Keratinocyte (primary cell): ENCODE results near the gene TACR1. TPM values are rescaled to one million over a fixed set of nuclear protein-coding genes. Genes with fewer than 3 reads are reported as not detected.
A peak's percentile ranks its signal among the peaks of the same experiment; 100 is the strongest.

Experiments used
- DNase-seq: peaks from one replicate; pipeline ENCODE4 v3.0.0-alpha.2; 2011; ENCODE audit warnings: low read depth, missing footprints, low spot score
- FAIRE-seq: peaks from 2 replicates; lab custom pipeline; 2011; peaks lifted over from hg19 to GRCh38; lab: Jason Lieb, UNC
- H2AFZ ChIP-seq: 2 replicates; pipeline ENCODE4 v1.6.0; 2012; ENCODE audit warnings: low read length, control low read depth, inconsistent platforms; ENCODE audit not compliant: control insufficient read depth
- H3K27ac ChIP-seq: 2 replicates; pipeline ENCODE4 v1.5.1; 2011; ENCODE audit warnings: low read length; ENCODE audit not compliant: control insufficient read depth, insufficient read depth
- H3K27me3 ChIP-seq: 3 replicates; pipeline ENCODE4 v1.6.0; 2011; ENCODE audit warnings: low read length; ENCODE audit not compliant: control insufficient read depth, insufficient read depth; ENCODE audit errors: extremely low read depth
- H3K36me3 ChIP-seq, 2 experiments: 2 replicates in 1 of 2; 3 replicates in 1 of 2; pipeline ENCODE4 v1.5.1; 2011; ENCODE audit warnings: low read length in 2 of 2, mild to moderate bottlenecking in 1 of 2; ENCODE audit not compliant: control insufficient read depth in 2 of 2, insufficient read depth in 2 of 2; ENCODE audit errors: extremely low read depth in 1 of 2
- H3K4me1 ChIP-seq: 3 replicates; pipeline ENCODE4 v1.5.1; 2011; ENCODE audit warnings: low read length; ENCODE audit not compliant: control insufficient read depth, insufficient read depth; ENCODE audit errors: extremely low read depth
- H3K4me2 ChIP-seq: 3 replicates; pipeline ENCODE4 v1.6.0; 2011; ENCODE audit warnings: low read depth, low read length; ENCODE audit not compliant: control insufficient read depth, insufficient read depth; ENCODE audit errors: extremely low read depth
- H3K4me3 ChIP-seq, 3 experiments: fragments of 200-600 bp in 1 of 3; sonication (generic) in 1 of 3; 2 replicates in 2 of 3; 3 replicates in 1 of 3; pipeline ENCODE4 v1.5.1; 2011 to 2016; ENCODE audit warnings: low read length in 3 of 3, mild to moderate bottlenecking in 3 of 3, control low read depth in 2 of 3, inconsistent platforms in 1 of 3, low read depth in 1 of 3, mixed read lengths in 1 of 3, mixed run types in 1 of 3, moderate library complexity in 1 of 3; ENCODE audit not compliant: control insufficient read depth in 2 of 3, insufficient read depth in 2 of 3; ENCODE audit errors: extremely low read depth in 1 of 3
- H3K79me2 ChIP-seq: 2 replicates; pipeline ENCODE4 v1.6.0; 2012; ENCODE audit warnings: low read length; ENCODE audit not compliant: control insufficient read depth, insufficient read depth
- H3K9ac ChIP-seq: 3 replicates; pipeline ENCODE4 v1.6.0; 2011; ENCODE audit warnings: low read length; ENCODE audit not compliant: control insufficient read depth, insufficient read depth; ENCODE audit errors: extremely low read depth
- H3K9me1 ChIP-seq: 3 replicates; pipeline ENCODE4 v1.6.0; 2011; ENCODE audit warnings: low read length; ENCODE audit not compliant: control insufficient read depth, insufficient read depth; ENCODE audit errors: extremely low read depth
- H3K9me3 ChIP-seq: 2 replicates; pipeline ENCODE4 v1.5.1; 2012; ENCODE audit warnings: low read depth, low read length; ENCODE audit not compliant: control insufficient read depth
- H4K20me1 ChIP-seq: 3 replicates; pipeline ENCODE4 v1.6.0; 2011; ENCODE audit warnings: low read length; ENCODE audit not compliant: control insufficient read depth, insufficient read depth; ENCODE audit errors: extremely low read depth
- CTCF ChIP-seq, 3 experiments: IDR thresholded peaks in 1 of 3; conservative IDR thresholded peaks in 1 of 3; optimal IDR thresholded peaks in 1 of 3; 2 replicates in 2 of 3; 3 replicates in 1 of 3; pipeline versions ENCODE3 to v1.5.1; 2011; ENCODE audit warnings: low read length in 3 of 3, mild to moderate bottlenecking in 3 of 3, moderate library complexity in 2 of 3, control low read depth in 1 of 3, inconsistent platforms in 1 of 3; ENCODE audit not compliant: insufficient read depth in 2 of 3; ENCODE audit errors: extremely low read depth in 1 of 3
- EZH2 ChIP-seq: IDR thresholded peaks from one replicate; pipeline ENCODE4 v1.6.1; 2012; ENCODE audit warnings: inconsistent platforms, mild to moderate bottlenecking, low read length, moderate library complexity
- dilution Hi-C: fragments of 300-500 bp; cut with MboI; formaldehyde crosslinking; loops from one replicate; pipeline ENCODE4 v1.7.0; 2020; ENCODE audit warnings: low sequenced_read_pairs; ENCODE audit not compliant: extremely low pct_ligation_motif_present
- polyA plus RNA-seq, 5 experiments: library from polyadenylated mRNA; depleted of rRNA in 3 of 5; stranded (reverse) in 3 of 5; stranded (forward) in 1 of 5; unstranded in 1 of 5; fragments of >200 nt; gene quantifications; 1 replicate in 1 of 5; 2 replicates in 3 of 5; 3 replicates in 1 of 5; pipeline versions ENCODE4 v1.2.1 to v1.2.3, GENCODE V29; 2011 to 2012; ENCODE audit warnings: missing spikeins in 2 of 5, low read depth in 1 of 5, low replicate concordance in 1 of 5

The TACR1 gene
- polyA plus RNA-seq, 1 donor (not counting 4 experiments of a cell fraction or from before 2014, with no cell fraction given) = not detected

- no peaks in the 10 kb centered on the region for H3K4me1 ChIP-seq
- no peak for DNase-seq
- no peak overlapping the region for H3K4me2 ChIP-seq
- H3K36me3 ChIP-seq = no peaks in the 10 kb centered on the region
- H3K9me1 ChIP-seq = no peaks in the 10 kb centered on the region
- H4K20me1 ChIP-seq = no peaks in the 10 kb centered on the region
- no peak overlapping the region for H2AFZ ChIP-seq
- no peaks in the 10 kb centered on the region for H3K27me3 ChIP-seq
- H3K9ac ChIP-seq = no peak overlapping the region
- TF ChIP-seq CTCF (optimal IDR thresholded peaks at IDR 0.05 in 1 of 3, IDR thresholded peaks at IDR 0.05 in 1 of 3, conservative IDR thresholded peaks at IDR 0.05 in 1 of 3; ENCODE audit: extremely low read depth in 1 of 3, insufficient read depth in 2 of 3, low read length in 3 of 3) (peak in 1 of 3 experiments; percentile 21), EZH2 (no peak)
- H3K4me3 ChIP-seq = no peak overlapping the region
- dilution Hi-C loops = no loop called here
- no peaks in the 10 kb centered on the region for H3K9me3 ChIP-seq
- H3K79me2 ChIP-seq = no peaks in the 10 kb centered on the region
- H3K27ac ChIP-seq = no peak overlapping the region
- no peak for FAIRE-seq
These were observed 69.1 kb downstream of the TACR1 start for GRCh38 chr2:75130171-75130570.

GRCh38 chr2:75123876-75124275 lies 75.4 kb downstream of the TACR1 start:
- no peak for FAIRE-seq
- H3K27ac ChIP-seq = no peak overlapping the region
- H3K4me2 ChIP-seq = no peak overlapping the region
- no peaks in the 10 kb centered on the region for H3K36me3 ChIP-seq
- TF ChIP-seq CTCF (optimal IDR thresholded peaks at IDR 0.05 in 1 of 3, IDR thresholded peaks at IDR 0.05 in 1 of 3, conservative IDR thresholded peaks at IDR 0.05 in 1 of 3; ENCODE audit: extremely low read depth in 1 of 3, insufficient read depth in 2 of 3, low read length in 3 of 3) (no peak), EZH2 (no peak)
- H4K20me1 ChIP-seq = no peaks in the 10 kb centered on the region
- no peaks in the 10 kb centered on the region for H3K4me1 ChIP-seq
- no peaks in the 10 kb centered on the region for H3K9me3 ChIP-seq
- no peaks in the 10 kb centered on the region for H3K79me2 ChIP-seq
- DNase-seq = no peak
- H3K9ac ChIP-seq = no peak overlapping the region
- no peak overlapping the region for H3K4me3 ChIP-seq
- H3K9me1 ChIP-seq = no peaks in the 10 kb centered on the region
- peaks cover 9% of the 10 kb centered on the region for H3K27me3 ChIP-seq
- dilution Hi-C loops = no loop called here
- H2AFZ ChIP-seq = no peak overlapping the region
